VCaP (cell line): ENCODE measurements around the gene FRMD5.
"Not testable (repeated sequence)": the region's sequence is repeated elsewhere in the genome, so short reads cannot be mapped to it uniquely, and the experiment has no call there.

Source experiments
- H3K27ac ChIP-seq: fragments of 450-650 bp; 2 replicates; pipeline ENCODE4 v1.5.1; 2017
- TF ChIP-seq, protein P1 (sequence below): fragments of 450-650 bp; conservative IDR thresholded peaks from 2 replicates; pipeline ENCODE4 v1.5.1; 2017; ENCODE audit warnings: mild to moderate bottlenecking, moderate library complexity

FRMD5 gene

DNA sequence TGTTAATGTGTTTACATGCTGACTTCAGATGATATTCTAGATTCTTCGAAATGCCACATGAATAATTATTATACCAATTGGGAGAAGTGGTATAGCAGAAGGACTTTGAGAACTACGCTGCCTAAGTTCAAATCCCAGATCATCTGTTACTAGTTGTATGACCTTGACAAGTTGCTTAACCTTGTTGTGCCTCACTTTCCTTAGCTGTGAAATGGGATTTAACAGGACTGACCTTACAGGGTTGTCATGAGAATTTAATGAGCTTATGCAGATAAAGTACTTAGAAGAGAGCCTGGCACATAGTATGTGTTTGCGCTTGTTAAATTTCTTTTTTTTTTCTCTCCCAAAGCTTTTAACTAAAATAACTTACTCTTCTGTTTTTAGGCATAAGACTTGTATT is 343.8 kb downstream of the FRMD5 start:
- TF ChIP-seq, protein P1, sequence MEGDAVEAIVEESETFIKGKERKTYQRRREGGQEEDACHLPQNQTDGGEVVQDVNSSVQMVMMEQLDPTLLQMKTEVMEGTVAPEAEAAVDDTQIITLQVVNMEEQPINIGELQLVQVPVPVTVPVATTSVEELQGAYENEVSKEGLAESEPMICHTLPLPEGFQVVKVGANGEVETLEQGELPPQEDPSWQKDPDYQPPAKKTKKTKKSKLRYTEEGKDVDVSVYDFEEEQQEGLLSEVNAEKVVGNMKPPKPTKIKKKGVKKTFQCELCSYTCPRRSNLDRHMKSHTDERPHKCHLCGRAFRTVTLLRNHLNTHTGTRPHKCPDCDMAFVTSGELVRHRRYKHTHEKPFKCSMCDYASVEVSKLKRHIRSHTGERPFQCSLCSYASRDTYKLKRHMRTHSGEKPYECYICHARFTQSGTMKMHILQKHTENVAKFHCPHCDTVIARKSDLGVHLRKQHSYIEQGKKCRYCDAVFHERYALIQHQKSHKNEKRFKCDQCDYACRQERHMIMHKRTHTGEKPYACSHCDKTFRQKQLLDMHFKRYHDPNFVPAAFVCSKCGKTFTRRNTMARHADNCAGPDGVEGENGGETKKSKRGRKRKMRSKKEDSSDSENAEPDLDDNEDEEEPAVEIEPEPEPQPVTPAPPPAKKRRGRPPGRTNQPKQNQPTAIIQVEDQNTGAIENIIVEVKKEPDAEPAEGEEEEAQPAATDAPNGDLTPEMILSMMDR, result no peak
- H3K27ac ChIP-seq, result no peak overlapping the region

GRCh38 chr15:43845421-43845820 is 349.6 kb downstream of the FRMD5 start:
- H3K27ac ChIP-seq, result no peak overlapping the region
- TF ChIP-seq, protein P1, result no peak

GRCh38 chr15:43832485-43832884 is 362.6 kb downstream of the FRMD5 start:
- not testable (repeated sequence) for H3K27ac ChIP-seq

GRCh38 chr15:43831519-43832052 is 363.5 kb downstream of the FRMD5 start:
- H3K27ac ChIP-seq, result not testable (repeated sequence)

DNA sequence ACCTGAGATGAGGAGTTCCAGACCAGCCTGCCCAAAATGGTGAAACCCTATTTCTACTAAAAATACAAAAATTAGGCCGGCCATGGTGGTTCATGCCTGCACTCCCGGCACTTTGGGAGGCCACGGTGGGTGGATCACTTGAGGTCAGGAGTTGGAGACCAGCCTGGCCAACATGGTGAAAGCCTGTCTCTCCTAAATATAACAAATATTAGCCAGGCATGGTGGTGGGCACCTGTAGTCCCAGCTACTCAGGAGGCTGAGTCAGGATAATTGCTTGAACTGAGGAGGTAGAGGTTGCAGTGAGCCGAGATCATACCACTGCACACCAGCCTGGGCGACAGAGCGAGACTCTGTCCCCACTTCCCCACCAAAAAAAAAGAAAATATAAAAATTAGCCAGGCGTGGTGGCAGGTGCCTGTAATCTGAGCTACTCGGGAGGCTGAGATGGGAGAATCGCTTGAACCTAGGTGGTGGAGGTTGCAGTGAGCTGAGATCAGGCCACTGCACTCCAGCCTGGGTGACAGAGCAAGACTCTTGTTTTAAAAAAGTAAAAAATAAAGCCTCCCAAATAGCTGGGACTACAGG is 364.3 kb downstream of the FRMD5 start:
- H3K27ac ChIP-seq, result not testable (repeated sequence)

GRCh38 chr15:43829951-43830540 is 365.0 kb downstream of the FRMD5 start:
- not testable (repeated sequence) for H3K27ac ChIP-seq

- TF ChIP-seq, protein P1, result no peak
- peak overlapping the region; percentile 72 for H3K27ac ChIP-seq
Measured at GRCh38 chr15:43828061-43828657, 366.9 kb downstream of the FRMD5 start.

GRCh38 chr15:43826508-43827341 is 368.3 kb downstream of the FRMD5 start, which contains the start of gene WDR76:
TSS of gene WDR76 (plus strand) at chr15:43827002. CDS start at chr15:43827033, 31 bp downstream.
- TF ChIP-seq, protein P1, result no peak
- peak within 1 kb of the TSS; percentile 72 for H3K27ac ChIP-seq

- TF ChIP-seq, protein P1, result no peak
- peak overlapping the region; percentile 72 for H3K27ac ChIP-seq
Measured at GRCh38 chr15:43826029-43826507, 369.0 kb downstream of the FRMD5 start.

DNA sequence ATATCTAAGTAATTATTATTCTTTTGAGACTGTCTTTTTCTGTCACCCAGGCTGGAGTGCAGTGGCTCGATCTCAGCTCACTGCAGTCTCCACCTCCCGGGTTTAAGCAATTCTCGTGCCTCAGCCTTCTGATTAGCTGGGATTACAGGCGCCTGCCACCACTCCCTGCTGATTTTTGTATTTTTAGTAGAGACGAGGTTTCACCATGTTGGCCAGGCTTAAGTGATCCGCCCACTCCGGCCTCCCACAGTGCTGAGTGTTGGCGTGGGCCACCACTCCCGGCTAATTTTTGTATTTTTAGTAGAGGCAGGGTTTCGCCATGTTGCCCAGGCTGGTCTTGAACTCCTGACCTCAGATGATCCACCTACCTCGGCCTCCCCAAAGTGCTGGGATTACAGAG is 369.8 kb downstream of the FRMD5 start:
- H3K27ac ChIP-seq, result peak overlapping the region; percentile 85; the same call in 1 of the 2 replicates
